ENCODE data around the gene PAH.
"Not testable (repeated sequence)": the region's sequence is repeated elsewhere in the genome, so short reads cannot be mapped to it uniquely, and the experiment has no call there.

Gene PAH

DNA sequence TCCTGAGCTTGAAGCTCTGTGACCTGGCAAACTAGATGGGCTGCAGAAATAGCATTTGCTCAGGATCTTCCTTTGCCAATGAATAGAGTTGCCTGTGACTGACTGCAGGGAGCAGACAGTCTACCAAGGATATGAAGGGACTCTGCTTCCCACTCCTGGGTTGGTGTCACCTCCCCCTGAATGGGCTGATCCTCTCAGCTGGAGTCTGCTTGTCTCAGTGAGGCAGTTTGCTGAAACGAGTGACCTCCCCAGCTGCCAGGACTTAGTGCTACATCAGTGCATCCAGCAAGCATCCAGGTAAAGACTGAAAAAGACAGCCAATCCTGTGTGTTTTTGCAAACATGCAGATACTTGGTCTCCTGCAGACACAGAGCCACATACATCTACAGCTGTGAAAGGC, 28.5 kb downstream of the PAH start:
- no peak for DNase-seq

DNA sequence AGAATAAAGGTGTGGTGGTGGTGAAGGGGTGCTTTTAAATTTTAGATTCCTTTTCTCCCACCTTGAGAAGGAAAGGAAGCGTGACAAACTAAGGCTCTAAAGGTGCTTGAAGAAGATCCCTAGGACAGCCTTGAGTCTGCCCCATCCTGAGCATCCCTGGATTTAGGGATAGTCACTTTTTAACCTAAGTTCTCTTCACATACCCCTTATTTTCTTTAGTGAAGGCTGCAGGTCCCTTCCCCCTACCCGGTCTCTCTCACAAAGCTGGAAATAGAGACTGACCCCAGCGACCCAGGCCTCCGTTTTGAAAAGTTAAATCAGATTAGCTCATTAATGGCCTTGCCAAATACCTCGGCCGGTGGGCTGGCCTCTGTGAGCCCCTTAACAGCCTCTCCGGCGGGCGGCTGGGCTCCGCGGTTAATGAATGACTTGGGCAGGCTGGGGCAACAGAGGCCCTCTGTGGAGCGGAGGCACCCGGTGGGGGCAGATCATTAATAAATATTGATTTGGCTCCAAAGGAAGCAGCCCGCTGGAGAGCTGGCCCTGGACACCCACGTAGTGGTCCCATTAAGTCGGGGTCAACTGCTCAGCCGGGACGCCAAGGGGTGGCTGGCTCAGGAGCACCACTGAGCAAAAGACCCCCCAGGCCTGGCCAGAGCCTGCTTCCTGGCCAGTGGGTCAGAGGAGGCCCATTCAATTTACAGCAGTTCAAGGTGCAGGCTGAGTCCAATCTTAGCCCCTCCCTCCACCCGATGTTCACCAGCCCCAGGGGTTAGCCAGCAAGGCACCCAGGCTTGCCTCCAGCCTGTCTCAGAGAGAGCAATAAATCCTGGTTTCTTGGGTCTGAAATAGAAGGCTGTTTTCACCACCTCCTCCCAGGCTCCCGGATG, 31.8 kb downstream of the PAH start:
- no peak for DNase-seq

DNA sequence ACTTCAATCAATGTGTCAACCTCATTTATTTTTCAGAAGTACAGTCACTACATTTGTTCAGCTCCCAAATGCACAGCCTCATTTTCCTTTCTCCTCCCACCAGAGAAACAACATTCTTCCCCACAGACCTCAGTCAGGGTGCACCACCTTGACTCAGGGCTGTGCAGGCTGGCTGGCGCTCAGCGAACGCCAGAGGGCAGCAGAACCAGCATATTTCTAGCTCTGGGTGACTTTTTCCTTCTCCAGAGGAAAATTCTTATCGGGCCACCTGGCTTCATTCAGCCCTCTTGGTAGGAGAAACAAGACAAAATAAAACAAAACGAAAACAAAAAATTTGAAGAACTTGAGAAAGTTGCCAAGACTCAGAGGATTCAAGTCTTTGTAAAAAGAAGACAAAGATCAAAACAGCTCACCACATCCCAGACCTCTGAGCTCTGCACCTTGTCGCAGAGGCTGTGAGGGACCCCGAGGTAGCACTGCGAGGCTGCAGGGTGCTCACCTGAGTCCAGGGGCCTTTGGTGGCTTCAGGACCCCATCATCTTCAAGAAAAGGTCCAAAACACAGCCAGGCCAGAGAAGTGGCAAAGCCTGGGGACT, 33.7 kb downstream of the PAH start:
- DNase-seq, result peak; percentile 55

DNA sequence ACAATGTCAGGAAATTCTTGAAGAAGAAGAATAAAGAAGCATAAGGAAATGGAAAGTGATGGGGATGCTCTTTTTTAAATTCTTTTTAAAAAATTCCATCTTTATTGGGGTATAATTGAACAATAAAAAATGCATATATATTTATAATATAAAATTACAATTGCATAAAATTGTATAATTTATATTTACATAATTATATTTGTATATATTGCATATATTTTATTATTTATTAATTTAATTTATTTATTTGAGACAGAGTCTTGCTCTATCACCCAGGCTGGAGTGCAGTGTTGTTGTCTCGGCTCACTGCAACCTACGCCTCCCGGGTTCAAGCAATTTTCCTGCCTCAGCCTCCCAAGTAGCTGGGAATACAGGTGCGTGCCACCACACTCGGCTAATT, 36.3 kb downstream of the PAH start:
- DNase-seq, result no peak

DNA sequence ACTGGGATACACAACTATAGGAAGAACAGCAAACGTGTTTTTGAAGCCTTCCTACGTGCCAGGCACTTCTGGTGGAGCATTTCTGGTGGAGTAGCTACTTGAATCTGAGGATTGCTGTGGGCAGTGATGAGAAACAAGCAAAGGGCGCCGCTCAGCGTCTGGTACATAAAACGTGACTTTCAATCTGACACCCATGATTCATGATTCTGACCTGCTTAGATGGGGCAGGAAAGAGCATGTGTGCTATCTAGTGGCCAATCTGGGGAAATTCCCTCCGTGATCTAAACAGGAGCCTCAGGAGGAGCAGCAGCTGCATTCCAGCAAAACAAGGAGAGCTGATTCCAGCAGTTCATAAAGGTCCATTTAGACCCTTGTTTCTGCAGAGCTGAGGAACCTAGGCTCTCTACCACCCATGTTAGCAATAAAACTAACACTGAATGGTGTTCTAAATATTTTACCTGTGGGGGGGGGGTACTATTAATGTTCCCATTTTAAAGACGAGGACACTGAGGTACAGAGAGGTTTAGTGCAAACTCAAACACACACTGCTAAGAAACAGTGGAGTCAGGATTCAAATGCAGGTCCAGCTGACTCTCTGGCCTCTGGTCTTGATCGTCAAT, 37.8 kb downstream of the PAH start:
- DNase-seq, result peak; percentile 91

DNA sequence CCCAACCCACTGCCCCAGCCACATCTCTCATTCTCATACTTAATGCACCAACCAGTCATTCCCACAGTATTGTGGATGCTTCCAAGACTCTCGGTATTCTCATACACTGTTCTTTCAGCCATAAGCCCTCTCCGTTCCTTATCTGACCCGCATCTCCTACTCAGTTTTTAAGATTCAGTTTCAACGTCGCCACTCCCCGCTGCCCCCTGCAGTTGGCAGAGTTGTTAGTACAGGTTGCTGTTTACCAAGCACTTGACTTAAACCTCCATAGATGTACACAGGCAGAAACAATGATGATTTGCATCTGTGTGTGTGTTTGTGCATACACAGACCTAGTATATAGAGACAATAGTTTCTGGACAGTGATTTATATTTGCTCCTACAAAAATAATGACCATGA, 40.2 kb downstream of the PAH start:
- peak; percentile 42 for DNase-seq

DNA sequence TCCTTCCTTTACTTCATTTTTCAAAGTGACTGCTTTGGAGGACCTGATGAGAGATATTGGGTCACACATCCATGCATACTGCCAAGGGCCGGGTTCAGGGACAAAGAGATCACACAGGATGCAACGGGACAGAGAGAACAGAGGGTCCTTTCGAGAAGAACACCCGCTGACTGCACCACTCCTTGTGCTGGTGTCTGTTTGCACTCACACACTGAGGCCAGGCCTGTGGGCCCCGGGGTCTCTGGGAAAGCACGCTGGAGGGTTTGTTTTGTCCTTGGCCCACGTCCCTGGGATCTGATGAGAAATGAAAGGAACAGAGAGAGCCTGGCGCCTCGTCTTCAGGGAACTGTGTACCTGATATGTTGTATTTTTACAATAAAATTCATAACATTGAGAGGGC, 42.2 kb downstream of the PAH start:
- no peak for DNase-seq

DNA sequence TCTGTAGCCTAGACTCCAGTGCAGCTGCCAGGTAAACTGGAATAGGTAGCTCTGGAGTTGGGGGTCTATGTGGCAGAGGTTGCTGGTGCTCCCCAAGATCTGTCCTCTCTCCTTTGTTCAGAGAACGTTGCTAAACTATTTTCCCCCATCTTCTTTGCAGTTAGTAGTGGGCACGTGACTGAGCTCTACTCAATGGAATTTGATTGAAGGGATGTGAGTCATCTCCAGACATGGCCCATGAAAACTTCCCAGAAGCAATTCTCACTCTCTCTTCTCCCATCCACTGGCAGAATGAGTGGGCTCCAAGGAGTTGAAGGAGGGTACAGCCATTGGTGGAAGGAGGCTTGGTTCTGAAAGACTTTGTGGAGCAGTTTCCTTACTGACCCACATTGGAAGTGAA, 44.0 kb downstream of the PAH start:
- no peak for DNase-seq

DNA sequence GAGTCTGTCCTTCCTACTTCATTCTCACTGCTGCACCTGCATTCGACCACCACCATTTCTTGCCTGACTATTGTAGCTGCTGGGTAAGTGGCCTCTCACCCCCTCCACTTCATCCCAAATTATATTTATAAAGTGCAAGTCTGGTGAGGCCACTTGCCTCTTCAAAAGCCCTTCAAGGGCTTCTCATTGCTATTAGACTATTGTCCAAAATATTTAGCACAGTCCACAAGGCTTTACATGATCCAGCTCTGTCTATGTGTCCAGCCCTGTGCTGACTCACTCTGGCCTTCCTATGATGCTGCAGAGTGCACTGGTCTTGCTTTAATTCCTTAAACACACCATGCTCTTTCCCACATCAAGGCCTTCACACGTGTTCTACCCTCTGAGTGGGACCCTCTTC, 46.0 kb downstream of the PAH start:
- peak; percentile 12 for DNase-seq

DNA sequence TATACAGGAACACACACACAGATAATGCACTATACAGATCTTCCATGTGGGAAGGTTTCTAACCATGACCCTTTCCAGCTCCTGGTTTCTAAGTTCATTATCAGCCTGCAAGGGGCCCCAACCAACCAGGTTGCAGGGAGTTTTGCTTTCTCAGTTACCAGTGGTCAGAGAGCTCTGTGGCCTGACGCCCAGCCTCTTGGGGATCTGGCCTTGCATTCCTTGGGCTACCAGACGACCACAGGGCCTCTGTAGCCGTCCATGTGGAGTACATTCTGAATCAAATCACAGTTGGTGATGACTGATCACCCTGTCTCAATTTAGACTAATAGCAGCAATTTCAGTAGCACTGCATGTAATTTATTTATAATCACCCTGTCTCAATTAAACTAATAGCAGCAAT, 47.5 kb downstream of the PAH start:
- DNase-seq, result peak; percentile 79

DNA sequence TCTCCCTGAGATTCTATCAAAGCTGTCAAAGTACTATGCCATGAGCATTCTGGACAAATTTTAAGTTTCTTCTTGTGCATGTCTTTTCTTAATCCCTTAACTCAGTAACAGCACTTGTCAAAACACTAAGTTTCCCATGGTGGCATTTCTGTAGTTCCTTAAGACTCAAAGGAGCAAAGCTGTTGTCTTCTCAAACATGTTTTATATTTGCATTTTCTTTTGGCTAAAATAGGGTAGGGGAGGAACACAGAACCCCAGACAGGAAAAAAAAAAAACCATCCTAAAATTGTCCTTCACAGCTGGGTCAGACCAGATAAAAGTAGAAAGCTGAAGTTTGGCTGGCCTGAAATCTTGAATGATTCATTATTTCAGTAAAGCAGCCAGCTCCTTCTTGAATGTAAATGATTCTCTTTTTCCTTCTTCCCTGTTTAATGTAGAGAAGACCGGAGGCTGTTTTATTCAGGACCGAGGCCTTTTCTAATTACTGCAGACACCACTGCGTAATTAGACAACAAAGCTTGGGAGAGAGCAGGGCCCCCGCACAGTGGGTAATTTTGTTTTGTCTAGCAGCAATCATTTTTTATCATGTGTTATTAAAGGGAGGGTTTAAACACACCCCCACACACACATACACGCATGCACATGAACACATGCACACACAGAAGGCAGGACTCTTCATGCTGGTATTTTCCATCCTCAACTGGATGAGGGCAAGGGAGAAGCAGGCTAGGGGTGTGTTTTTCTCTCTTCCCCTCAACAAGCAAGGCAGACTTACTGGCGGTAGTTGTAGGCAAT, 51.0 kb downstream of the PAH start:
- DNase-seq, result peak; percentile 10

DNA sequence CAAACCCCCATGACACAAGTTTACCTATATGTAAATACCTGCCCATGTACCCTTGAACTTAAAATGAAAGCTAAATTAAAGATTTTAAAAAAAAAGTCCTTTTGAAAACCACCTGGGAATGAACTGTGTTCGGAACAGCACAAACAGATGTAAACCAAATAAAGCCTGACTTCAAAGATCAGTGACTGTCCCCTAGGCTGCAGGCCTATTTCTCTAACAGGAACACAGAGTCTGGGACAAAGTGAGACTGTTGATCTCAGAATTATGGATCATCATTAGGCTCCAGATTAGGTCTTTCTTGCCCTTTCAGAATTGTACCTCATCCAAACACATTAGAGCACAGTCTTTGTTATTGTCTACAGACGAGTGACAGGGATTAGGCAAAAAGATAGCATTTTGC, 54.6 kb downstream of the PAH start:
- DNase-seq, result no peak

DNA sequence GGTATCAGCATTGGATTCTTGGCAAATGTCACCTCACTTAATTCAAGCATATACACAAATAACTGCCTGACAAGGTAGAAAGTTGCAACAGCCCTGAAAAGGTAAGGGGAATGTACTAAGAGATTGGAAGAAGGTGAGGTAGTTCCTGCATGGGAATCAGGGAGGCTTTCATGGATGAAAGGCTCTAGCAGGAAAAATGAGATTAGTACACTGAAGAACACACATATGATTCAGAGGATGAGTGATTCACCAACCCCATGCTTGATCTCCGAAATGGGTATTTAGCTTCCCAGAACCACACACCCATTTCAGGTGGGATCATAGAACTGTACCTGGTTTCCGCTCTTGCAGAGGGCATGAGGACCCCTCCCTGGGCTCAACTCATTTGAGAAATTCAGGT, 65.8 kb downstream of the PAH start:
- no peak for DNase-seq

DNA sequence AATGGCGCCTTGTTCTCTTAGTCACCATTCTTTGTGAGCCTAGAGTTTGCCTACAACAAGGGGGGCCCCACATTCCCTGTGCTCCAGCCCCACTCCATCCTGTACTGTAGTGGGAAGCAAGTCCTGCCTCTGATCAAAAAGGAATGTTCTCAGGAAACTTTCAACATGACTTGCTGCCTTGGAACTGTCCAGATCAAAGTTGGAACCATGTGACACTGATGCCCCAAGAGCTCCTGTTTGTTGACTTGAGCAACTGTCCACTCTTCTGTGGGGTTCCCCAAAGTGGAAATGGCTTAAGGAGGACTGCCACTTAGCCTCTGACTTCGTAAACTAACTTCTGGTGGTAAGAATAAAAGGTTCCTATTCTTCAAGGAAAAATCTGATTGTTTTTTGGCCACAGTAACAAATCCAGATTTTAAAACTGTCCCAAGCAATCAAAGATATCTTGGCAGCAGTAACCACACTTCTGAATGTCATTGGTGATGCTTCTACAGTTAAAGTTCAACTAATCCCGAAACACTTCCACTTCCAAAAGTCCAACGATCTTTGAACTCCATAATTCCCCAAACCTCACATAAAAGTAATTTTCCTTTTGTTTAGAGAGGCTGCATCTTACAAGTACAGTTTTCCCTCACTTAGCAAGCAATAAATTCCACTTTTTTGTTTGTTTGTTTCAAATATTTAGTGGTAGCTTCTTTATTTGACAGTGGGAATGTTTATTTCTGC, 67.2 kb downstream of the PAH start:
- no peak for DNase-seq

DNA sequence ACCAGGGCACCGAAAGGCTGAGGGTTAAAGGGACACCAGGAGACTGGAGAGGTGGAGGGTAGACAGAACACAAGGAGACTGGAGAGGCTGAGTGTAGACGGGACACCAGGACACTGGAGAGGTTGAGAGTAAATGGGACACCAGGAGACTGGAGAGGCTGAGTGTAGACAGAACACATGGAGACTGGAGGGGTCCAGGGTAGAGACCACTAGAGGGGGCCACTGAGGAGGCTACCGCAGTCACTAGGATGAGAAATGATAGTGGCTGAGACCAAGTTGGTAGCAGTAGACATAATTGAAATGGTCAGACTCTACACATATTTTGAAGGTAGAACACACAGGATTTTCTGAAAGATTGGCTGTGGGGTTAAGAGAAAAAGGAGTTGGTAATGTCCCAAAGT, 68.2 kb downstream of the PAH start:
- DNase-seq, result no peak

DNA sequence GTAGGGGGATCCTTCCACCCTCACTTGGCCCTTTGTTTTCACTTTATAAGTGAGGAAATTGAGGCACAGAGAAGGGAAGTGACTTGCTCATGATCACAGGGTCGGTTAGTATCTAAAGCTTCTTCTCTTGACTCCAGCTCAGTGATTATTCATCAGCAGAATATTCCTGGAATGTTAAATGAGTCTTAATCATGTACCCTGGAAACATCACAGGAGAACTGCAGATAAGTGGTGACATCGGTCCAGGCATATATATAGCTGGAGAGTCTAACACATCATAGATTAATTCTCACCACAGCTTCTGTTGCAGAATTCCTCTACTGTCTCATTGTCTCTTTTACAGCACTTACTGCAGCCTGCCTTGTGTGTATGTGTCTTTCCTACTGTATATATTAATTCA, 69.9 kb downstream of the PAH start:
- no peak for DNase-seq

DNA sequence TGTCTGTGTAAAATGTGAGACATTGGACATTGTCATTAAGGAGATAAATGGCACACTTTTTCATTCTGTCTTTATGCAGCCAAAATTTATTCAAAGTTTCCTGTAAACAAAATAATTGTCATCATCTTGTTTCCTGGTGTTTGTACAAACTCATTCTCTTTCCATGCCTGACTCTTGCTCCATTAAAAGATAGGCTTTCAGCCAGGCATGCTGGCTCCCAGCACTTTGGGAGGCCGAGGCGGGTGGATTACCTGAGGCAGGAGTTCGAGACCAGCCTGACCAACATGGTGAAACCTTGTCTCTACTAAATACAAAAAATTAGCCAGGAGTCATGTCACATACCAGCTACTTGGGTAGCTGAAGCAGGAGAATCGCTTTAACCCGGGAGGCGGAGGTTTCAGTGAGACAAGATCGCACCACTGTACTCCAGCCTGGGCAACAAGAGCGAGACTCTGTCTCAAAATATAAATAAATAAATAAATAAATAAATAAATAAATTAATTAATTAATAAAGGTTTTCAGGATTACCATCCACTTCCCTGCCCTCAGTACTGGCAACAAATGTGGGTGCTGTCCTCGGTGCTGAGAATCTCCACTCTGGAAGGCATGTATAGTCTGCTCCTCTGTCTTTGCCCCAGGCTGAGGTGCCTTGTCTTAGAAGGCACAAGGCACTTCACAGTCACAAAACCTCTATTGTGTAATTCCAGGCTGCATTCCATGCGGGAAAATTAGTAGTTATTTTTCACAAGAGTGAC, 83.2 kb downstream of the PAH start:
- DNase-seq, result no peak

DNA sequence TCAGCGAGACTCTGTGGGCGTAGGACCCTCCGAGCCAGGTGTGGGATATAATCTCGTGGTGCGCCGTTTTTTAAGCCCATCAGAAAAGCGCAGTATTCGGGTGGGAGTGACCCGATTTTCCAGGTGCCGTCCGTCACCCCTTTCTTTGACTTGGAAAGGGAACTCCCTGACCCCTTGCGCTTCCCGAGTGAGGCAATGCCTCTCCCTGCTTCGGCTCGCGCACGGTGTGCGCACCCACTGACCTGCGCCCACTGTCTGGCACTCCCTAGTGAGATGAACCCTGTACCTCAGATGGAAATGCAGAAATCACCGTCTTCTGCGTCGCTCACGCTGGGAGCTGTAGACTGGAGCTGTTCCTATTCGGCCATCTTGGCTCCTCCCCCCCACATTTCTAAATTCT, 84.2 kb downstream of the PAH start:
- not testable (repeated sequence) for DNase-seq

DNA sequence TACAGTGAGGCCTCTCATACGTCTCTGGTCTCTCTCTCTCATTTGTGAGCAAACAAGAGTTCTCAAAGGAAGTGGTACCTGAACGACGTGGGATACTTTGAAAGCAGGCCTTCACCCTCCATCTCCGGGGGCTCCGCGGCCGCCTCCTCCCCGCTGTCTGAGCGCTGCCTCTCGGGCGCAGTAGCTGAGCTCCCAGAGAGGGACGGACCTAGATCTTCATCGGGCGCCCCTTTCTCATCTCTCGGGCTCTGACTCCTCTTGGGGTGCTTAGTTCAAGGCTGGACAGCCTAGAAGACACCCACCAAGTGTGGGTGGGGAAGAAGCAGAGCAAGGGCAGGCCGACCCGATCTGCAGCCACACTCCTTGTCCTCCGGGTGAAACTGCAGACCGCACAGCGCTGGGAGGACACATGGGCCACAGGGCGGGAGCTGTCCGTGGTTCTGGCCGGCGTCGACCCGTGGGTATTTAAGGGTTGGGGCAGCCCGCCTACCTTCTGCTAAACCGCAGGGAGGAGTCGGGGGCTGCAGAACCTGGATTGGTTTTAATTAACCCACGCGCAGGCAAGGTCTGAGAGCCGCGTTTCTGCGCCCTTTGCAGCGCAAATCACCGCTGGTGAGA, 92.7 kb downstream of the PAH start:
- DNase-seq, result no peak

DNA sequence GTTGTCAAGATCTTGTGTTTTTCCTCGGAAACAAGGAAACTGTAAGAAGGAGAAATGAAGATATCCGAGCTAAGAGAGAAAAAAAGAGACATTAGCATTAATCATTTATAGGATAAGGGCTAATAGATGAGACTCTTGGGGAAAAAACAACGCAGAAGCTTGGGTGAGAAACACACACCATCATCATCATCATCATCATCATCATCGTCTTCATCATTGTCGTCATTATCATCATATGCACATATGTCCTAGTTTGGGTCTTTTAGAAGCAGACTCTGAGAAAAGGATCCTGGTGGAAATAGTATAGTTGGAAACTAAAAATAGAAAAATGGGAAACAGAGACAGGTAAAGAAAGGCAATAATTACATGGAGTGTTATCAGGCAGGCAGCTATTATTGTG, 95.9 kb downstream of the PAH start:
- DNase-seq, result no peak

DNA sequence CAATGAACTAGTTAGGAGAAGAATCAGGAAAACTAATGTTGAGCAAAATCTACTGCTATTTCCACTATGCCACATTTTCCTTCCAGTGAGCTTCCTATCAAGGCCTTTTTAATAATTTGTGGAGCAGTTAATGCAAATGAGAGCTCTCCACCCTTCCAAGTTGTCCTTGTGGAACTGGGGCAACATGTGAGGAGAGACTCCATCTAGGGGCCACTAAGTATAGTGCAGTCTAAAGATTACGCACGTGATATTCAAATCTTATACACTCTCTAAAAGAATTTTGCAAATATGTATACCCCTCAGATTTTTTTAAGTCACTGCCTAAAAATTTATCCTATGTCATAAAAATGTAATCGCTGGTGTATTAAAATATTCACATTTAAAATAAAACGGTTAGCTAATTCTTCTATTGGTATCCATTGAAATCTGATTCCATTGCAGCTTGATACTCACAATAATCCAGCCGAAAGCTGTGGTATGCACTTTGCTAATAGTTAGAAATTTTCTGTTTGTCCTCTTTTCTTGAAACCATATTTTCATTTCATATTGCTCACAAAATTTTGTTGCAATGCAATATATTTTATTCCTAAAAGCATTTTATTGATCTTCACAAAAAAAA, 100.1 kb downstream of the PAH start:
- no peak for DNase-seq

Data from NCI-H1417 treated with DMSO at 0.1 percent for 48 hours (cell line).